K562 (cell line): ENCODE results near the gene CDH16. TPM values are rescaled to one million over a fixed set of nuclear protein-coding genes. Genes with fewer than 3 reads are reported as not detected.
A peak's percentile ranks its signal among the peaks of the same experiment; 100 is the strongest.

ENCODE experiments used
- ATAC-seq: fragments of 200-7000 bp; cut with Tn5 transposase; 3 replicates; pipeline ENCODE4 v1.9.1; 2020; ENCODE audit warnings: moderate library complexity
- BruUV-seq: library from RNA; stranded (reverse); fragments of 400-500 nt; replicated peaks from 2 replicates; lab custom pipeline; 2021; lab: Mats Ljungman, UMichigan
- CTCF ChIA-PET: fragments of 300-600 bp; formaldehyde crosslinking; extraction: SDS; loops from one replicate; lab custom pipeline; 2021; ENCODE audit warnings: low intra/inter-chr PET ratio; lab: Yijun Ruan, JAX
- POLR2A ChIA-PET: fragments of 300-600, 350-650 bp; sonication (Branson Sonifier 250); formaldehyde crosslinking; extraction: SDS; loops from one replicate; lab custom pipeline; 2021; ENCODE audit warnings: antibody characterized with exemption, inconsistent platforms; lab: Yijun Ruan, JAX
- DNase-seq, 4 experiments: peaks; one replicate each; pipeline versions ENCODE4 v3.0.0 to v3.0.0-alpha.2; 2011 to 2018; ENCODE audit warnings: low spot score in 3 of 4, mixed read lengths in 3 of 4; ENCODE audit errors: extremely low read depth in 1 of 4
- FAIRE-seq: peaks from 2 replicates; lab custom pipeline; 2011; peaks lifted over from hg19 to GRCh38; lab: Jason Lieb, UNC
- H2AFZ ChIP-seq: 2 replicates; pipeline ENCODE4 v1.6.0; 2011; ENCODE audit warnings: low read depth, low read length, control low read depth, inconsistent platforms
- H3K27ac ChIP-seq: fragments of 200-600 bp; 3 replicates; pipeline ENCODE4 v1.8.0; 2011; ENCODE audit warnings: low read depth, mild to moderate bottlenecking, control low read depth, inconsistent platforms, low read length, moderate library complexity, mixed read lengths; ENCODE audit errors: extremely low read depth
- H3K27me3 ChIP-seq, 2 experiments: fragments of 300-600 bp in 1 of 2; 2 replicates in 1 of 2; 3 replicates in 1 of 2; pipeline versions ENCODE4 v1.6.0 to v1.8.0; 2011; ENCODE audit warnings: inconsistent platforms in 2 of 2, low read length in 2 of 2, mild to moderate bottlenecking in 1 of 2, mixed read lengths in 1 of 2, moderate library complexity in 1 of 2; ENCODE audit not compliant: control insufficient read depth in 2 of 2, insufficient read depth in 2 of 2
- H3K36me3 ChIP-seq: fragments of 300-600 bp; 3 replicates; pipeline ENCODE4 v1.8.0; 2011; ENCODE audit warnings: mild to moderate bottlenecking, low read length, inconsistent platforms; ENCODE audit not compliant: control insufficient read depth, insufficient read depth
- H3K4me1 ChIP-seq, 2 experiments: fragments of 200-600 bp in 1 of 2; replicated peaks in 1 of 2; 2 replicates in 1 of 2; 3 replicates in 1 of 2; pipeline versions ENCODE4 v1.5.1 to v1.8.0; 2011; ENCODE audit warnings: inconsistent platforms in 2 of 2, low read length in 2 of 2, mild to moderate bottlenecking in 1 of 2, mixed read lengths in 1 of 2, moderate library complexity in 1 of 2; ENCODE audit not compliant: control insufficient read depth in 2 of 2, insufficient read depth in 2 of 2
- H3K4me2 ChIP-seq: 2 replicates; pipeline ENCODE4 v1.6.1; 2011; ENCODE audit warnings: low read length, control low read depth, inconsistent platforms, mixed read lengths; ENCODE audit not compliant: insufficient read depth
- H3K4me3 ChIP-seq: fragments of 200-600 bp; sonication (generic), shearing (Covaris generic); 2 replicates; pipeline ENCODE4 v1.5.1; 2016; ENCODE audit warnings: control low read depth, inconsistent platforms
- H3K79me2 ChIP-seq: fragments of 200-600 bp; 3 replicates; pipeline ENCODE4 v1.8.0; 2011; ENCODE audit warnings: low read length, inconsistent platforms; ENCODE audit not compliant: control insufficient read depth, insufficient read depth
- H3K9ac ChIP-seq, 2 experiments: 2 replicates each; pipeline versions ENCODE4 v1.6.0 to v1.6.1; 2011; ENCODE audit warnings: low read depth in 2 of 2, low read length in 2 of 2, control low read depth in 1 of 2, inconsistent platforms in 1 of 2, mild to moderate bottlenecking in 1 of 2, mixed read lengths in 1 of 2; ENCODE audit not compliant: insufficient read depth in 1 of 2
- H3K9me1 ChIP-seq: one replicate; pipeline ENCODE4 v1.6.0; 2011; ENCODE audit warnings: inconsistent platforms, mild to moderate bottlenecking, low read length, moderate library complexity; ENCODE audit not compliant: control insufficient read depth, insufficient read depth
- H3K9me3 ChIP-seq: replicated peaks from 2 replicates; pipeline ENCODE4 v1.5.1; 2011; ENCODE audit warnings: low read depth, low read length, inconsistent platforms; ENCODE audit not compliant: control insufficient read depth, insufficient read depth
- H4K20me1 ChIP-seq: replicated peaks from 2 replicates; pipeline ENCODE4 v1.6.1; 2011; ENCODE audit warnings: low read length, inconsistent platforms, mixed read lengths; ENCODE audit not compliant: control insufficient read depth, insufficient read depth
- COPS2 ChIP-seq: fragments of 450-650 bp; conservative IDR thresholded peaks from 2 replicates; pipeline ENCODE4 v1.6.1; 2016; ENCODE audit warnings: mild to moderate bottlenecking, moderate library complexity
- HMGN3 ChIP-seq: IDR thresholded peaks from 2 replicates; pipeline ENCODE4 v1.6.1; 2011; ENCODE audit warnings: borderline replicate concordance, low read depth, mild to moderate bottlenecking, mixed read lengths, low read length; ENCODE audit not compliant: insufficient read length; ENCODE audit errors: extremely low read depth
- KDM1A ChIP-seq, 2 experiments: fragments of 450-650 bp; IDR thresholded peaks; 2 replicates each; pipeline ENCODE4 v1.6.1; 2016; ENCODE audit warnings: mild to moderate bottlenecking in 2 of 2
- MAFG ChIP-seq: fragments of 450-650 bp; conservative IDR thresholded peaks from 2 replicates; pipeline ENCODE4 v1.6.1; 2016; ENCODE audit warnings: missing genetic modification characterization, missing compliant biosample characterization
- NELFE ChIP-seq: IDR thresholded peaks from 2 replicates; pipeline ENCODE4 v1.6.1; 2011; ENCODE audit warnings: mild to moderate bottlenecking; ENCODE audit not compliant: insufficient read depth, insufficient read length
- PYGO2 ChIP-seq: fragments of 450-650 bp; IDR thresholded peaks from 2 replicates; pipeline ENCODE4 v1.6.1; 2016; ENCODE audit warnings: mild to moderate bottlenecking, missing genetic modification characterization, moderate library complexity, missing compliant biosample characterization
- RCOR1 ChIP-seq, 2 experiments: IDR thresholded peaks; 2 replicates each; pipeline ENCODE4 v1.6.1; 2012; ENCODE audit warnings: low read depth in 2 of 2, low read length in 2 of 2, borderline replicate concordance in 1 of 2, improper control_type of control experiment in 1 of 2
- ZKSCAN1 ChIP-seq: fragments of 150-350 bp; IDR thresholded peaks from 2 replicates; pipeline ENCODE4 v1.6.1; 2016; ENCODE audit warnings: low read depth, low read length
- ZNF175 ChIP-seq: fragments of 200-800 bp; sonication (Bioruptor generic); IDR thresholded peaks from 2 replicates; pipeline ENCODE4 v1.6.1; 2016; ENCODE audit warnings: low read depth, mild to moderate bottlenecking, missing genetic modification characterization, missing compliant biosample characterization
- WGBS: fragments of 100-300 bp; shearing (Covaris generic); methylation state at CpG from one replicate; pipeline ENCODE4 v1.1.6; 2016; ENCODE audit warnings: low coverage, mixed read lengths; ENCODE audit not compliant: insufficient coverage; ENCODE audit errors: missing lambda C conversion rate; 5-methylcytosine and 5-hydroxymethylcytosine counted together
- in situ Hi-C: fragments of 300-500 bp; cut with MboI; formaldehyde crosslinking; loops from 4 replicates; pipeline ENCODE4 v1.15.0; 2018; ENCODE audit warnings: inconsistent platforms, mixed read lengths
- intact Hi-C: fragments of 100-400 bp; cut with micrococcal nuclease; formaldehyde crosslinking; loops from 2 replicates; pipeline ENCODE4 v1.14.2; 2022
- polyA plus RNA-seq, 8 experiments: library from polyadenylated mRNA; depleted of rRNA in 4 of 8; stranded (reverse) in 5 of 8; unstranded in 3 of 8; fragments of >200 nt; fragmentation: Nextera tagmentation in 2 of 8; fragmentation: Illumina TruSeq in 1 of 8; extraction: Ambion mirVana in 2 of 8; extraction: Trizol in 1 of 8; gene quantifications; 2 replicates each; pipeline versions ENCODE4 v1.2.1 to v1.2.3, GENCODE V29; 2011 to 2014; ENCODE audit warnings: inconsistent platforms in 1 of 8, missing spikeins in 1 of 8
- total RNA-seq, 7 experiments: library from RNA; depleted of rRNA in 6 of 7; stranded (reverse); fragments of >200 nt in 6 of 7; fragmentation: Illumina TruSeq in 2 of 7; extraction: Trizol in 2 of 7; gene quantifications; 2 replicates each; pipeline versions ENCODE4 v1.2.1 to v1.2.3, GENCODE V29; 2011 to 2021; ENCODE audit warnings: low replicate concordance in 1 of 7

Gene CDH16
- total and polyA plus RNA-seq, 9 of the 15 experiments (the other 6 are each of a cell fraction or from before 2014, with no cell fraction given): not detected

- no peaks in the 10 kb centered on the region for H3K36me3 ChIP-seq
- H3K9ac ChIP-seq: no peak overlapping the region
- DNase-seq (no peak), FAIRE-seq (no peak), ATAC-seq (no peak)
- no peak overlapping the region for H3K27ac ChIP-seq
- intact Hi-C loops: no loop called here
- H3K4me3 ChIP-seq: no peak overlapping the region
- no peaks in the 10 kb centered on the region; the same call in 1 of the 2 replicates for H4K20me1 ChIP-seq
- ChIA-PET CTCF (no interaction called here), POLR2A (interaction anchor here (0.7 to 1.3 kb wide), 2 partner anchors 11 to 12 kb away, joined by 3 read pairs; no protein-coding TSS in a partner anchor)
- peaks cover 15 to 62% of the 10 kb centered on the region in 2 experiments; a peak in 4 of 5 replicates for H3K27me3 ChIP-seq
- no peak overlapping the region for H3K4me2 ChIP-seq
- peaks cover 0 to 7% of the 10 kb centered on the region in 2 experiments; a peak in 2 of 5 replicates for H3K4me1 ChIP-seq
- TF ChIP-seq PYGO2 (tag) (no peak), ZNF175 (CRISPR knock-in tag) (no peak), MAFG (tag) (0 out of 2 replicates have a peak, but pooled peaks have one; percentile 9), ZKSCAN1 (peak; percentile 75), KDM1A (IDR thresholded peaks at IDR 0.05) (peak; percentile 84 to 89), NELFE (no peak), COPS2 (no peak), HMGN3 (no peak), RCOR1 (IDR thresholded peaks at IDR 0.05; ENCODE audit: borderline replicate concordance in 1 of 2, low read depth in 2 of 2, low read length in 2 of 2) (peak in 1 of 2 experiments; percentile 23; a peak in 1 of 4 replicates)
- in situ Hi-C loops: no loop called here
- H3K9me1 ChIP-seq: no peaks in the 10 kb centered on the region
- no TSS peak for BruUV-seq
- no peaks in the 10 kb centered on the region for H3K79me2 ChIP-seq
- no peak overlapping the region for H2AFZ ChIP-seq
- WGBS: under 1% methylated on average over 6 of the region's 6 CpGs
- no peaks in the 10 kb centered on the region for H3K9me3 ChIP-seq
Observed at GRCh38 chr16:66916518-66916917, 2.2 kb downstream of the CDH16 start.
